ENCODE data around the gene DENND2D.

The DENND2D gene

DNA sequence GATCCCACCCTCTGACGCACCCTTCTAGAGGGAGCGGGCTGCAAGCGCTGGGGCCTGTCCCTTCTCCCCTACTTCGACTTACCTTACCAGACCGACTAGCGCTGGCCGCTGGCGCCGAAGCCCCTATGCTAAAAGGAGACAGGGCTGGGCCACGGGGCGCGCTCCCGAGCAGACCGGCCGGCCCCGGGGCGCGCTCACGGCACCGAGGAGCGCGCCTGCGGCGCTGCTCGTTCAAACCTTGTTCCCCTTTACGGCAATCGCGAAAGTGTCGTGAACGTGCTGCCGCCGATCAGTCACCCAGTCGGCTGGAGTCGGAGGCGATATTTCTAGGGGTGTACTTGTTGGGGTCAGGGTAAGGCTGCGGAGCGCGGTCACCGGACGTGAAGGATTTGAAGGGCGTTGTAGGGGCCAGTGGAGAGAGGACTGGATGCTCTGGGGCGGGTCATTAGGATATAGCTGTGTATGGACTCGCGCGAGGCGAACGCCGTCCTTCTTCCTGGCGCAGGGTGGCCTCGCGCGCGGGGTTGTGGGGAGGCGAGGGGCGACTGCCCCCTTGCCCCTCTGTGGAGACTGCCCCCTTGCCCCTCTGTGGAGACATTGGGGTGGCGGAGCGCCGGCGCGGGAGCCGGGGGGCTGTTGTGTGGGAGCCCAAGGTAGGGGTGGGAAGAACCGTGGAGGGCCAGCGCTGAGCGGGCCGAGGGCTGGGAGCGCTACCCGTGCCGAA lies 60.3 kb downstream of the DENND2D start, which contains the start of the genes CEPT1 and DRAM2:
CEPT1 (plus strand) TSS at position 268 of the 724 bp plus-strand sequence. CDS start 7,492 bp downstream, outside the sequence.
DRAM2 (minus strand) TSS at position 138 of the 724 bp plus-strand sequence. CDS start 8,539 bp downstream, outside the sequence.
- DNase-seq (ENCODE audit: low spot score): peak; percentile 81
- no peak for FAIRE-seq

DNA sequence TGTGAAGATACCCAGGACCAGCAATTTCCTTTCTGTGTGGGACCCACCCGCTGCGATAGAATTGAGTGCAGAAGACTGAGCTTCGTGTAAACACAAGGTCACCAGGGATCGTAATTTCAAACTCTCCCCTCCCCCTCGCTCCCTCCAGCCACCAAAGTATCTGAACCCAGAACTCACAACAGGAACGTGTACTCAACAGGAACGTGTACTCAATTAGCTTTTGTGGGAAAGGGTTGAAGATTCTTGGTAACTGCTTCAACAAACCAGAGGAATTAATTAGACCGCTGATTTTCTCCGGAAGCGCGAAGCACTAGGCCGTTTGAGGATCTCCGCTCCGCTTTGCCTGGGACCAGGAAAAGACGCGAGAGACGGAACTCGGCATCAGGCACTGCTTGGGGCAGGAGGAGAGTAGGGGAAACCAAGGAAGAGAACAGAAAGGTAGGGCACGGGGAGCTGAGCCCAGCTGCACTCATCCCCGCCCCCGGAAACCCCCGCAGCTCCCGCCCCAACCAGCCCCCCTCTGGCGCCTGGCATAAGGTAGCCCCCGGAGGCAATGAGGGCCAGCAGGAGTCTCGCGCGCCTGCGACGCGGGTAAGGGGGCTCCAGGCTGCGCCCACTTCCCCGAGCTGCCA lies 61.0 kb downstream of the DENND2D start:
- DNase-seq (ENCODE audit: low spot score): peak; percentile 51
- no peak for FAIRE-seq
